ENCODE measurements around the gene SPPL2B.

The SPPL2B gene

GRCh38 chr19:2324220-2324948, 4.1 kb upstream of the SPPL2B start:
- DNase-seq: no peak

- DNase-seq: no peak
Observed at GRCh38 chr19:2325281-2326046, 3.0 kb upstream of the SPPL2B start.

DNA sequence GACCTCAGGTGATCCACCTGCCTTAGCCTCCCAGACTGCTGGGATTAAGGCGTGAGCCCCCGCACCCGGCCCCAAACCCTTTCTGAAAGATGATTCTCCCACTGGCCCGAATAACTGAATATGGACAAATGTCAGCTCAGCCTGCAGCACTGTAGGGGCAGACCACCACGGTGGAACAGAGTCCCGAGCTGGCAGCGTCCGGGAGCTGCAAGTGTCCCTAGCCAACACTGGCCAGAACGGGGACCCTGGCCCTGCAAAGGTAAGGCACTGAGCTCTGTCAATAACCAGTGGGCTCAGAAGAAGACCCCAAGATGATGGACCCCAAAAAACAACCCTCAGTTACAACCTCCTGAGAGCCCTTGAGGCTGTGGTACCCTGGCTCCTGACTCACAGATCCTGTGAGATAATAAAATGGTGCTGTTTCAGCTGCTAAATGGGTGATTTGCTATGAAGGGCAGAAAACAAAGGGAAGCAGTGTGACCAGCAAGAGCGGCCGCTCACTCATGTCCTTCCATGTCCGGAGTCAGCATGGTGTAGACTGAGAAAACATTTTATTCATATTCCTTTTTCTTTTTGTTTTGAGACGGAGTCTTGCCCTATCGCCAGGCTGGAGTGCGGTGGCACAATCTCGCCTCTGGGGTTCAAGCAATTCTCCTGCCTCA, 1.7 kb upstream of the SPPL2B start:
- DNase-seq: no peak

- DNase-seq: no peak
Observed at GRCh38 chr19:2327773-2328400, 597 bp upstream of the SPPL2B start.

DNA sequence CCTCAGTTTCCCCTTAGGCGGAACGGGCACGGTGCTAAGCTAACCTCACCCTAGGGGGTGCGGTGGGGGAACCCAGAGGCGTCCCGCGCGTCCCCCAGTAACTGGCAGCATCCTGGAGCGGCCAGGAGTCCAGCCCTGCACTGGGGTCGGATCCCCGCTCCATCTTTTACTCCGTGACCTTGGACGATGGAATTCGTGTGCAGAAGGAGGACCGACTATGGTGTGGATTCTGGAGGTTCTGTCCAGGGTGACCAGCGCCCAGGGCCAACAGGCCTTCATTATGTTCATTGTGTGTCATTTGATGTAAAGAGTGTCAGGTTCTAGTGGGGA, 630 bp downstream of the SPPL2B start:
- no peak for DNase-seq

DNA sequence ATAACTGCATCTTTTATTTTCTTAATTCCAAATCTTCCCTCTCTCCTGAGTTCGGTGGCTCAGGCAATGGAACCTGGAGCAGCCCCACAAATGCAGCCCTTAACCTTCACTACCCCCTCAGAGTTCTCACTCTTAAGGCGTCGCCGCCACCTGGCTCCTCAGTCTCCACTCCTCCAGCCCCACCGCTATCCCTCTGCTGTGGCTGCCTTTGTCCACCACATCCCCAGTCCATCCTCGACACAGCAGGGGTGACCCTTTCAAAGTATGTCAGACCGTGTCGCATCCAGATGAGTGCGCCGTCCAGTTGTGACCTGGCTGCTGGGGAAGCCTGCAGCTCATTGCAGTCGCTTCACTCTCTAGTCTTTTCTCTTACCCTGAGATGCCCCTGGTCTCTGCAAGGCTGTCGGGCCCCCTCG, 1.0 kb downstream of the SPPL2B start:
- no peak for DNase-seq

- no peak for DNase-seq
Observed at GRCh38 chr19:2330255-2330631, 1.8 kb downstream of the SPPL2B start.

- no peak for DNase-seq
Observed at GRCh38 chr19:2330632-2331284, 2.3 kb downstream of the SPPL2B start.

GRCh38 chr19:2331601-2332246, 3.2 kb downstream of the SPPL2B start:
- DNase-seq: no peak

- DNase-seq: peak; percentile 15
Observed at GRCh38 chr19:2332341-2333026, 4.0 kb downstream of the SPPL2B start.

GRCh38 chr19:2333027-2333806, 4.7 kb downstream of the SPPL2B start:
- no peak for DNase-seq

- DNase-seq: no peak
Observed at GRCh38 chr19:2333807-2334211, 5.3 kb downstream of the SPPL2B start.

GRCh38 chr19:2334426-2334825, 5.9 kb downstream of the SPPL2B start:
- DNase-seq: no peak

- no peak for DNase-seq
Observed at GRCh38 chr19:2334986-2335846, 6.7 kb downstream of the SPPL2B start.

- DNase-seq: no peak
Observed at GRCh38 chr19:2335848-2336247, 7.4 kb downstream of the SPPL2B start.

DNA sequence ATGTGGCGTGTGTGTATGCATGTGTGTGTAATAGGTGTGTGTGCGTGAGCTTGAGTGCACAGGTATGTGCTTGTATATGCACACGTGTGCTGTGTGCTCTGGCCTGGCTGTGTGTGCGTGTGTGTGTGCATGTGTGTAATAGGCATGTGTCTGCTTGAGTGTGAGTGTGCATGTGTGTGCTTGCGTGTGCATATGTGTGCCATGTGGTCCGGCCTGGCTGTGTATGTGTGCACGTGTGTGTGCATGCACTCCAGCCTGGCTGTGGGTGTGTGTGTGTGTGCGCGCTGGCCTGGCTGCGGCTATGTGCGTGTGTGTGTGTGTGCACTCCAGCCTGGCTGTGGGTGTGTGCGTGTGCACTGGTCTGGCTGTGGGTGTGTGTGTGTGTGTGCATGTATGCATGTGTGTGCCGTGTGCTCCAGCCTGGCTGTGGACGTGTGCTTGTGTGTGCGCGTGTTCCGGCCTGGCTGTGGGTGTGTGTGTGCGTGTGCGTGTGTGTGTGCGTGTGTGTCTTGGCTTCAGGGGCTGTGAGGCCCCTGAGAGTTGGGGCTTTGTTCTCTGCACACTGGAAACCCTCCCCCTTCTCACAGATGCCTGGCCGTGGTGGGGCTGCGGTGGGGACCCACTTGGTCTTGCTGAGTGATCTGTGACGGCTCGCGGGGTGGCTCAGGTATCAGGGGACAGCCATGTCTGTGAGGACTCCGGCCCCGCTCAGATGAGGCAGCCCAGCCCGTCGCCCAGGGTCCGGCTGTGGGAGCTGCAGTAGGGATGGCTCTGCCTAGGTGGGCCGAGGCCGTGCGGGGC, 8.2 kb downstream of the SPPL2B start:
- no peak for DNase-seq

GRCh38 chr19:2337329-2337707, 8.8 kb downstream of the SPPL2B start:
- DNase-seq: no peak

GRCh38 chr19:2338055-2338615, 9.7 kb downstream of the SPPL2B start:
- no peak for DNase-seq
